Stimulated activated CD8-positive, alpha-beta memory T cell treated with anti-CD3 and anti-CD28 coated beads, Interleukin-2, amount 100 ng/mL, for 48 hours (primary cell): ENCODE data around the gene NDUFB6.
"Not testable (repeated sequence)": the region's sequence is repeated elsewhere in the genome, so short reads cannot be mapped to it uniquely, and the experiment has no call there.

Source experiments
- DNase-seq, 2 donors: peaks; one replicate each; pipeline ENCODE4 v3.0.0-alpha.2; 2020; ENCODE audit warnings: low read depth in 2 of 2

NDUFB6 gene

GRCh38 chr9:32571969-32572899, 725 bp downstream of the NDUFB6 start:
- DNase-seq, result peak; percentile 37 to 51

GRCh38 chr9:32570262-32570661, 2.7 kb downstream of the NDUFB6 start:
- DNase-seq, result no peak

DNA sequence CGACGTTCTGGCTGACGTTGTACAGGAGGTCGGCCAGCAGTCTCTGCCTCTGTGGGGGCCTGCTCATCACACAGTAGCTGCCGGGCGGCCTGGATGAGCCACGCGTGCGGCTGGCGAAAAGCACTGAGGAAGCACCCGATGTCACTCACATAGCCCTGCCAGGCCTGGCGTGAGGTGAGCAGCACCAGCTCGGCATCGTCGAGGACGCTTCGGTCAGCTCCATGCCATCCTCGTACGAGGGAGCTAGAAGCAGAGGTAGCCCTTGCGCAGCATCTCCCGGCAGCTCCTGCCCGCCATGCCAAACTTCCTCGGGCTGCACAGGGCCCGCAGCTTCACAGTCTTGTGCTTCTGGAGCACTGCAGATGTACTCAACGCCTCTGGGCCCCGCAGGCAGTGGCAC, 6.2 kb downstream of the NDUFB6 start:
- no peak for DNase-seq

DNA sequence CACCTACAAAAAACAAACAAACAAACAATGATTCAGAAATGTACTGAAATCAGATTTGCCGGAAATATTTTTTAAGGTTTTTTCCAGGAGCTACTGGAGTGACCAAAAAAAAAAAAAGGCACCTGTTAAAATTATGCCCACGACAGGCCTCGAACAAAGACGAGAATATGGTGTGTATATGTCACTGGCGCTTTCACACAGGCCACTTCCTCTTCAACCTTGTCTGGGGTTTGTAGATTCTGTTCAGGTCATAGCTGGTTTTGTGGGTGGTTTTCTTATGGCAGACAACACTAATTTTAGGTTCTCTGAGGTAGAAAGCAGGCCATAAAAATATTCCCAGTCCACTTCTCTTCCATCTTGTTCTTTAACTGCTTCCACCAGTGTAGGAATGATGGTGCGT, 7.0 kb downstream of the NDUFB6 start:
- no peak for DNase-seq

GRCh38 chr9:32558408-32558934, 14.5 kb downstream of the NDUFB6 start:
- no peak for DNase-seq

DNA sequence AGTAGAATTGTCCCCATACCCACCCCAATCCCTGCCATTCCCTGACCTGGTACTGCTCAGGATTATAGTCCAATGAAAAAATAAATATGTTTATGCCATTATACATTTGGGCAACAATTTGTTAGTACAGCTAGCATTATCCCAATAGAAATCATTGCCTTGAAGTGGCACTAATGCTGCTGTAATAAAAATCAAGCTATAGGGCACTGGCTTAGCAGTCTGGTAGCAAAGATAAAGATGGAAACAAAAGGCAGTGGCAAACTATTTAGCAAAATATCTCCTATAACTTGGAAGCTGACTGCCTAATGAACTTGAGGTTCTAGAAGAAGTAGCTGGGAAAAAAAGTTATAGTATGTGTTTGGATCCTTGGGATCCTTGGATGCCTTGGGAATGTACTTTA, 18.4 kb downstream of the NDUFB6 start:
- DNase-seq, result no peak

DNA sequence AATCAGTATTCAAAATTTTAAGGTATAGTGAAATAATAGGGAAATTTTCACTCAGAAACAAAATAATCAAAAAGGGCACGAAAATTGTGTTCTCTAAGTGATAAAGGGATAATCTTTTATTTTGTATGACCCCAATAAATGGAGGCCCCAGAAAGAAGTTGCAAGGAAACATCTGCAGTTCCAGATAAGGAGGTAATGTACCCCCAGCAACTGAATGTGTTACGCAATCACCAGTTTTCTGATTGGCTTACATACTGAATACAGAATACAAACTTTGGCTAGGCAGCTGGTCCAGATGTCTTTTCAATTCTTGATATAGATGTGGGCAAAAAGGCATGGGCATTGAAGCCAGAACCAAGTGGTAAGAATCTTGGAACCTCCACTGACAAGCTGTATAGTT, 18.9 kb downstream of the NDUFB6 start:
- DNase-seq, result no peak

DNA sequence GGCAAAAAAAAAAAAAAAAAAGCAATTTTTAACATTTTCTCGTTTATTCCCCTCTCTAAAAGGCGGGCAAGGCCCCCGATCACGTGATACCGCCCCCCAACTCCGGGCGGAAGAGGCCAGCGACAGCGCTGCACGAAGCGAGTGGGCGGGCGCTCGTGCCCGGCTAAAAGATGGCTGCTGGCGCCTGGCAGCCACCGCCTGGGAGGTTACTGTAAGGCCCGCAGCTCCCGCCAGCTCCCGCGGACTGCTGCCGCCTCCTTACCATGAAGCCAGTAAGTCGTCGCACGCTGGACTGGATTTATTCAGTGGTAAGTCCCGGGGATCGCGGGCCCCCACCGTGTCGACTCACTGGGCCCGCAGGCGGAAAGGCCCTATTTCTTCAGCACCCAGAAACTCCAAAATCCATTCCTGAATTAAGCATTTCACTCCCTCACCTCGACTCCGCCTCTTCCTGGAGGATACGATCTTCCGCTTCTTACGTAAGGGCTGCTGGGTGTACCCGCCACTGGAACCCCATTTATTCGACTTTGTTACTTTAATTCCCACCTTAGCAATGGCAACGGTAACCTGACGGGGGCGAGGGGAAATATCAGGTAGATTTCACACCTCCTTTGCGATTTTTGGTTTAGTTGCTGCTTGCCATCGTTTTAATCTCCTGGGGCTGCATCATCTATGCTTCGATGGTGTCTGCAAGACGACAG, 20.6 kb downstream of the NDUFB6 start, which contains the start of the genes SMIM27 and TOPORS:
TSS of gene SMIM27 (plus strand) at position 156 of the 701 bp plus-strand sequence. CDS start at position 264, 108 bp downstream.
TSS of gene TOPORS (minus strand) at position 415 of the 701 bp plus-strand sequence. CDS start at position 265, 150 bp downstream.
- DNase-seq, result peak; percentile 80 to 84

DNA sequence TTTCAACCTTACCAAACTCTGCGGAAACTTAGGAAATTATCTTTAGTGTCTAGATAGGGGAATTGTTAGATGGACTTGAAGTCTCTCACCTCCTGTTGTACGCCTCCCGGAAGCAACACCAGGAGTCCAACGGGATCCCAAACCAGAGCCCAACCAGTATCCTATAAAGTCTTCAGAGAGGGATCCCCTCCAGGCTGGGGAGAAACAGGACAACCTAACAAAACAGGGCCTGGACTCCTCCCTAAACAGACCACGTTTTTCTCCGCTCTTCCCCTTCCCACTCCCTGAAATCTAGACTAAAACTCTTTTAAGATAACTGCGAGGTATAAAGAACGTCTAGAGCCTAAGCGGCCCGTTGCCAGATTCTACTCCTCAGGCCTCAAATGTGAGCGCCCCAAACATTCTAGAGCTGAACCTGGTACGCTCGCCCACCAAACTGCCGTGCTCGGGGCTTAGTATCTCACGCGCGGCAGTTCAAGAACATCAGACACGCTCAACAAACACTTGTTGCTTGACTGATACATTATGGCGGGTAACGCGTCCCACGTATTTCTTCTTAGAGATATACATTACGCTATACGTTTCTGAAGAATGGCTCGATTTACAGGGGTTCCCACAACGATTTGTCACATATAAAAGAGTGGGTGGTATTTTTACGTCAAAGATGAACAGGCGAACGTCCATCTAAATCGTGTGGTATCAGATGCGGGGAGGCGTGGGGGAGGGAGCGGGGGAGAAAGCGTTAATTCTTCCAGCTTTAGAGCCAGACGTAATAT, 21.5 kb downstream of the NDUFB6 start:
- DNase-seq, result peak; percentile 14 to 33

- DNase-seq, result peak; percentile 87 to 92
Measured at GRCh38 chr9:32550562-32551275, 22.2 kb downstream of the NDUFB6 start.

- no peak for DNase-seq
Measured at GRCh38 chr9:32550150-32550561, 22.8 kb downstream of the NDUFB6 start.

GRCh38 chr9:32548213-32548612, 24.7 kb downstream of the NDUFB6 start:
- not testable (repeated sequence) for DNase-seq

DNA sequence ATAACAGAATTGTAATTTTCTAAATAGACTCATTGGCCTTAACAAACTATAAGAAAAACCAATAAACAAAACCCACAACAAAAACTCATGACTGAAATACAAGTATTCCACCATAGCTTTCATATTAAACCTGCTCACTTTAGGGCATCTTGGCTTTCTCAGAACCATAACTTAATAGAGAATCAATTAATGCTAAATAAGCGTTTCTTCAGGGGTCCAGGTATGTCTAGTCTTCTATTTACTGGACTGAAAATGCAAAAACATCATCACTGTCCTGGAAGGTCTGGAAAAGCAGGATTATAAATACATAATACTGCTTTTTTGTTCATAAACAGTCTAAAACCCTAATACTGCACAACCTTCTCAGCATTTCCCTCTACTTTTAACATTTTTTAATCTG, 27.1 kb downstream of the NDUFB6 start:
- no peak for DNase-seq

DNA sequence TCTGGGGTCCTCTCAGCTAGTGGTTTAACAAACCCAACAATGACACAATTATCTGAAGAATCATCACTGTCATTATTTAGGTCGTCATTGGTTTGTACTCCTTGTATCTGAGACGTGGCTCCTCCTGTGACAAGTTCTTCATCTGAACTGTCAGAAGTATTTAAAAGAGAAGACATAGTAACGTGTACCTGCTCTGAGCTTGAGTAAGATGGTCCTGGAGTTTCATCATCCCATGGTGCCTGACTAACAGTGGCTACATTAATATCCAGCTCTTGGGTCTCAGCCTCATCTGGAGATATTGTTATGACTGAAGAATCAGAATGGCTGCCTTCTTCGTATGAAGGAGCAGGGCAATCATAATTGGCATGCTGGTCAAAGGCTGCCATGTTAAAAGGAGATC, 29.9 kb downstream of the NDUFB6 start:
- no peak for DNase-seq

DNA sequence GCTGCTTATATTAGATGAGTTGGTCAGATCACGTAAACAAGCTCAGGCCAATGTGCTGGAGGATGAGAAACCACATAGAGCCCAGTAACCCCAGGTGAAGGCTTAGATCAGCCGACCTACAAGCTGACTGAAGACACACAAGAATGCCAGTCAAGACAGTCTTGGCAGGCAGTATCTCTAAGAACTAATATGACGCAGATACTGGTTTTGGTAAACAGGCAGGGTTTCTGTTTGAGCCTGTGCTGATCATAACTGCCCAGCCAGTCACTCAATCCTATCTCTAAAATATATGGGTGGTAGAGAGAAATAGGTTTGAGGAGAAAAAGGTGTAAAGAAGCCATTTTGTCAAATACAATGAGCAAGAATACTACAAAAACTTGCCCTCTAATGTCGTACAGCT, 39.1 kb downstream of the NDUFB6 start:
- DNase-seq, result no peak

- DNase-seq, result no peak
Measured at GRCh38 chr9:32533336-32533735, 39.6 kb downstream of the NDUFB6 start.

DNA sequence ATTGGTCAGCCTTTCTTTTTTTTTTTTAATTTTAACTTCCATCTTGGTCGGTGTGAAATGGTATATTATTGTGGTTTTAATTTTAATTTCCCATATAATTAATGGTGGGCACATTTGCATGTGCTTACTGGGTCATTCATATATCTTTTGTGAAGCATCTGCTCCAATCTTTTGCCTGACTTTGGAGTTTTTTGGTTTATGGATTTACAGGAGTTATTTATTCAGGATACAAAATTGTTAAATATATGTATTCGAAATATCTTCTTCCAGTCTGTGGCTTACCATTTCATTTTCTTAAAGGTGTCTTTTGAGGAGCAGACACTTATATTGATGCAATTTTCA, 46.3 kb downstream of the NDUFB6 start:
- no peak for DNase-seq

DNA sequence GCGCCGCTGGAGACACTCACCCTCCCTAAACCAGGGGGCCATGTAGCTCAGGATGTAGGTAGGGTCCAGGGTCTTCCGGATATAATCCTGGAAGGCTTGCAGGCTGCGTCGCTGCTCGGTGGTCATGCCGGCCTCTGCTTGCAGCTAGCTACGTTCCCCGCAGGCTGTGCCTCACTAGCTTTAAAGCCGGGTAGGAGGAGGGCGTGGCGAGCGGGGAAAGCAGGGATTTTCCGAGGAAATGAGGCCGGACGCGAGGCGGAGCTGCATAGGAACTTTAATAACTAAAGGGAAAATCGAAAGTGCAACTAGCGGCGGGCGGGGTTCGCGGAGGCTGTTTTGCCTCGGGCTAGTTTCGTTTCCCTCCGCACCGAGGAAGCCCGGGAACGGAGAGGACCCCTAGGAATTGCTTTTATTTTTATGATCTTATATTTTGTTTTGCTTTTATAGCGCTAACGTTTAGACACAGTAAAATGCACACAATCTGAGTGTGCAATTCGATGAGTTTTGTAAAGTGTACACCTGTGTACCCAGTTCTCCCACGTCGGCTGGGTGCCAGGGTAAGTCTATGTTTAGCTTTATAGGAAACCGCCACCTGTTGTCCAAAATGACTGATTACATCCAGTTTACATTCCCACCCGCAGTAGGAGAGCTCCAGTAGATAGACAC, 46.8 kb downstream of the NDUFB6 start, which contains the start of gene RIGI:
TSS of gene RIGI (minus strand) at position 156 of the 666 bp plus-strand sequence. CDS start at position 126, 30 bp downstream.
- DNase-seq, result peak; percentile 57 to 59

DNA sequence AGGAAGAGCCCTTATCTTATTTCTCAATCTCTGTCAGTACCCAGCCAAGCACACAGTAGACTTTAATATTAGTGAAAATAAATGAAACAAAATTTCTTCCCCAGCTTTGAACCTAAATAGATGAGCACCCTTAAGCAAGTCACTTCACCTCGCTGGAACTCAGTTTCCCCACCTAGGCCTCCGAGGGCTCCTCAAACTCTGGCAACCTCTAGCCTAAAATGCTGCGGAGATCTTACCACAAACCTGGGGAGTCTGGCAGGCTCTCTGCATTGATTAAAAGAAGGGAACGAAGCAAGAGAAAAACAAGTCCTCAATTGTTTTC, 47.3 kb downstream of the NDUFB6 start:
- DNase-seq, result no peak

DNA sequence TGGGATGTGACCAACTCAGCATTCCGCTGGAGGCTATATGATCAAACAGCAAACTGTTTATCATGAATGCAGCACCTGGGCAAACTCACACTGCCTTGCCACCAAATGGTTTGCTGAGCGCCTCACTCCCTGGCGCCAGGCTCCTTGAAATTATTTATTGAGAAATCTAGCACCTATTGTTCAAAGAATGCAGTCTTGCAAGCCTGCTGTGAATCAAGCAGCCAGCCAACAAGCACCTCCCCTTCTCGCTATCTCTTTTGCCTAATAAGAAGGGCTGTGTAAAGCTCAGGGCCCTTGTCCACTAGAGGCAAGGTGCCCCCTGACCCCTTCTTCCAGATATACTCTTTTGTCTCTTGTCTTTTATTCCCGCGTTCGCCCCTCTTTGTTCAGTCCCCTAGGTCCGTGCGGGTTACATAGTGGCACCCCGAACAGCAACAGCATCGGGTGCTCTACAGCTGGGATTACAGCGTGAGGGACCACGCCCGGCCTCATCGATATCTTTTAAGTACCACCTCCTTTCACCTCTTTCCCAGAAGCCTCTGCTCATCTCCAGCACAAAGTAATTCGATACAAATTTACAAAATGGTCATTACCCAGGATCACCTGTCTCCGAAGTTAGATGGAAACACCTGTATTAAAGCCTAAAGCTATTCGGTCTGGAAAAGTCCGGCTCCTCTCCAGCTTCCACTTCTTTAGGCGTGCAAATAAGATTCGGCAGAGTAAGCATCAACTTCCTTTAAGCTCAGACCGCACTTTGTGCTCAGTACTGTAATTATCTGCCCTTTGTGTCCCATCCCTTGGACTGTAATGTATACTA, 47.9 kb downstream of the NDUFB6 start:
- peak in 1 of 2 donors; percentile 9 for DNase-seq
